HG03175 (cell line): ENCODE data around the gene FRMD3.

Source experiments
- ATAC-seq: cut with Tn5 transposase; IDR thresholded peaks from one replicate; pipeline ENCODE4 v1.9.1; 2021; ENCODE audit warnings: mild to moderate bottlenecking, moderate library complexity; ENCODE audit not compliant: unreplicated experiment

The FRMD3 gene

DNA sequence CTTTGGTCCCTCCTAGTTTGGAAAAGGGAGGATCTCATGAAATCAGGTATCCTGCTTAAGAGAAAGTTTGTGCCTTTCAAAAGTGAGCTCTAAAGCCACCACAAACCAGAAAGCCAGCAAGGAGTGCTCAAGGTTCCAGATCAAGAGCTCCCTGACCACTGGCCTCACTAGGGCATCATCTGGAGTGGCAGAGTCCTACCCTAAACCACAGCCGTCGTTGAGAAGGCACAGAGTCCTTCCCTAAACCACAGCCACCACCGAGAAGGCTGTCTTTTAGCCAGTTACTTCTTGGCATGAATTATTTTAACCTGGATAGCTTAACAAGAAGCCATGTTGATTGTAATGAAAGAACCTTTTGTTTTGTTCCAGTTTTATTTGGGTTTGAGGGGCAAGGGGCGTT is 102.9 kb downstream of the FRMD3 start:
- ATAC-seq: no peak

DNA sequence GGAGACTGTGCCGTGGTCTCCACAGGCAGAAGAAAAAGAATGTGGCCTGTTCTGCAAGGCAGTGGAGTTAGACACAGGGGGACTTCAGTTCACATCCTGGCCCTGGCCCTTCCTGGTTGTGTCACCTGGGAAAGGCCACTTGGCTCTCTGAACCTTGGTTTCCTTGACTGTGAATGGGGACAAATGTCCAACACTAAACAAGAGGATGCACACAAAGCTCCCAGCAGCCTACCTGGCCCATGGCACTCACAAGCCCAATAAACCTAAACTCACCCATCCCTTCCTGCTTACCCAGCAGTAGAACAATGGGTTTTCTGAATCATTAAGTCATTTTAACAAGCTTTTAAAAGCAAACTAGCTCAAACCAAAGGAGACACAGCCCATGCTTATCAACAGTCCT is 103.9 kb downstream of the FRMD3 start:
- no peak for ATAC-seq

DNA sequence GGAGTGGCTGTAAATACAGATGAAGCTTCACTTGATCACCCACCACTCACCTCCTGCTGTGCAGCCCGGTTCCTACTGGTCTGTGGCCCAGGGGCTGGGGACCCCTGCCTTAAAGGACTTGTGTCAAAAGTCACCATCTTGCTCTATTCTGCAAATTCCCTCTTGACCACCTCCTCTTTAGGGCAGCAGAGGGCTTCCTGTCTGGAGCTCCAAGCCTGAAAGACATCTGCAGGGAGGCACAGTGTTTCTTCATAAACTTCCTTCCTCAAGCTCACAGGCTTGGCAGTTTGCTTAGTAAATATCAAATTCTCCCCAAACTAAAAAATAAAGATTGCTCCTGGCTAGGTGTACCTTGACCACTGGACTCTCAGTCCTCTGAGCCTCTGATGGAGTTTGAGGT is 104.4 kb downstream of the FRMD3 start:
- no peak for ATAC-seq

DNA sequence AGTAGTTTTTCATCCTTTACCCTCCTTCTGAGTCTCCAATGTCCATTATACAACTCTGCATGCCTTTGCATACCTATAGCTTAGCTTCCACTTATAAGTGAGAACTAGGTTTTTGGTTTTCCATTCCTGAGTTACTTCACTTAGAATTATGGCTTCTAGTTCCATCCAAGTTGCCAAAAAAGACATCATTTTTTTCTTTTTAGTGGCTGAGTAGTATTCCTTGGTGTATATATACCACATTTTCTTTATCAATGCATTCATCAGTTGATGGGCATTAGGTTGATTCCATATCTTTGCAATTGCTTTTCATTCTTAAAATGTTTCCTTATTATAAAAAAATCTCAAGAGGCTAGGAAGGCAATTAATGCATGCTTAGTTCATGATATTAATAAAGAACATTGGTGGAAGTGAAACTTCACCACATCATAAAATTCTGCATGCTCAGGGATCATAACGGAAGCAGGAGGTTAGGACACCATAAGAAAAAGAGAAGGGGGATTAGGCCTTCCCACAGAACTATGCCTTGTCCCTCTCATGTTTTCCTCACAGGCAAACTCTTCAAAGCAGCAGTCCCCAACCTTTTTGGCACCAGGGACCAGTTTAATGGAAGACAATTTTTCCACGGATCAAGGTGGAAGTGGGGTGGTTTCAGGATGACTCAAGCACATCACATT is 105.2 kb downstream of the FRMD3 start:
- no peak for ATAC-seq

DNA sequence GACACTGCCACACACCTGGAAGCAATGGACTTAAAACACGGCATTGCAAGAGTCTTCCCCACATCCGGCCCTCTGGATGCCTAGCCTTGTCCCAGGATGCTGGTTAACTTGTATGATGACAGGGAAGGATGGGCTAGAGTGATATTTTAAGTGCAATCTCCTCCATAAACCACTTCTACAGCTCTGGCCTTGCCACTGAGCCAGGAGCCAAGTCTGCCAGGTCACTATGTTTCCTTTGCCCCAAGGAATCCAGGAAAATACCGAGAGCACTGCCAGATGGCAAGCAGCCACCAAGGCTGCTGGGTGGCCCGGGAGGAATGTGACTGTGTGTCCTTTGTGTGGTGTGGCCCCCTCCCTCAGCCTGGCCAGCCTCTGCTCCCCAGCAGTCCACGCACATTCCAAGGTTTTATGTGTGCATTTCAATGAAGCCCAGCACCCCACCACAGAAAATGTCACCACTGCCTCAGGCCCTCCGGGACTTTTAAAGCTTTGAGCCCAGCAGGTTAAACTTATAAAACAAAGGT is 106.0 kb downstream of the FRMD3 start:
- ATAC-seq: no peak

DNA sequence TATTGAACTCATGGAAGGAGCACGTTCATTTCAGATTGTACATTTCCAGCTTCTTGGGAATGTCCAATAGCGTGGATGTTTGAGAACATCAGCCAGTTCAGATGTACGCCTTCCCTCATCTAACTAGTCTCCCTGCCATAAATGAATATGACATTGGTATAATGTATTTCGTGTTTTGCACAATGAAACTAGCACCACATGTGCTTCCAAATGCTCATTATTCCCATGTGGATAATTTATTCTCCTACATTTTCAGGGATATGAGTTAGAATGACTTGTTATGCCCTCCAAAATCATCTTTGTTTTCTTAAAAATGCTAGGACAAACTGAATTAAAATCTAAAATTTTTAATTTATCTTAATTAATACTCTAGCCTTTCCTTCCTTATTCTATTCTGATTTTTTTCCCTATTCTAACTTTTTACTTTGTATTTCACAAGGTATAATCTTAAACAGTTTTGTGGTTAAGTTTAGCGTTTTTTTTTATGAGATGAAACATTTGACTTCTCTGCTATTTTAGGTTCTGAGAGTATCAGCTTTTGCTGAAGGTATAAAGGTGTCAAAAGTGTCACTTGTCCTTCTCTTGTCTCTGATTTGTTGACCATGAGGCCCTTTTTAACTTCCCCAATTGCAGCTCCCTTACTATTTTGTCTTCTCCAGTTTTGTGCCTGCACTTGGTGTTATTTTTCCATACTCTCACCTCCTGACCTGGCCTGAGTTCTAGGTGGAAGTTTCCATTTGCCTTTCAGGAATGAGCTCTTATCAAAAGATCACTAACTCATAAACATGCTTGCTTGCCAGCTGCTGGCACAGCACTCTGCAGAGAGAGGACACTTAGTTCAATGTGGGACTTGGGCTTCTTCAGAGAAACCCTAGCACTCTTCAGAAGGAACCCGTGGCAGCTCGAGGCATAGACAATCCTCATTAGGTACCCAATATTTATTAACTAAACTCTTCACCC is 106.8 kb downstream of the FRMD3 start:
- peak; percentile 78 for ATAC-seq

DNA sequence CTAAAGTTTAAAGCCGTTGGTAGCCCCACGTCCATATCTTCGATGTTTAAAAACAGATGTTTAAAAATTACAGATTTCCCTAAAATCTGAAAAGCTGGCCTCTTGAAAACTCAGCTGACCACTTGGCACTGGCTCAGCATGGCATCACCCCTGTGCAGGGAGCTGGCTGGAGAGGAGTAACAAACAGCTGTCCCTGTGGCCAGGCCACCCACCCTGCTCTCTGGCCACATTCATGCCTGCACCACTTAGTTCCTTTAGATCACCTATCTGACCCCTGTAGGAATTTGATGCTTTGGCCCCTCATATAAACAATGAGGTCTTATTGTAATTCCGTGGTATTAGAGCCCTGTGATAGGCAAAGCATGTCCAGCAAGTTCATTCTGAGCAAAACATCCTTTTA is 107.5 kb downstream of the FRMD3 start:
- no peak for ATAC-seq

DNA sequence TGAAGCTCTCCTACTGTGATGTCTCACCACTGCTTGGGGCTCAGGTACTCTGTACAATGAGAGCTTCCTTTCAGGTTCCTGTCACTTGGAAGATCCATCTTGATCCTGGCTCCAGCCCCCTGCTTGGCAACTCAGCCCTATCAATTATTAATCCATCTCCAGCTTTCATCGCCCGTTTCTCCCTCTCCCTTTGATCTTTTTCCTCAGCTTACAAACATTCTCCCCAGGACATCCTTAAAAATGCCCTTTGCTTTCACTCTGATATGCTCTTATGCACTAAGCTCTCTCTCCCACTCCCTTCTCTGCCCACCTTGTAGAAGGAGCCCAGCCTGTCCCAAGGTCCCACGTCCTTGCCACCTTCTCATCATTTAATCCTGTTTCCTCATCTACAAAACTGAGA is 109.0 kb downstream of the FRMD3 start:
- no peak for ATAC-seq

DNA sequence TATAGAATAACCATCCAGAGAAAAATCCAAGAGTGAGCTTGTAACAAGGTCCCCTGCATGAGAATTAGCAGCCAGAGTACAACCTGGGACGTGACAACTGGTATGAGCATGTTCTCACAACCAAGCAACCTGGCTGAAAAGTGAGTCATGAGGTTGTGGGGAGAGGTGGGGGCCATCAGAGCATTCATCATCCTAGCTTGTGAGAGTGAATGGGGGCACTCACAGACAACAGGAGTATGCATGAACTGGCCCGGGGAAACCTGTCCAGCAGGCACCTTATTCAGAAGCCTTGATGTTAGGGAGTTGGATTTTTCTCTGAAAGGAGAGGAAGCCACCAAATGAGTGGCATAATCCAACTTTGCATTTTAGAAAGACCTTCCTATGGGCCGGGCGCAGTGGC is 113.0 kb downstream of the FRMD3 start:
- ATAC-seq: no peak

DNA sequence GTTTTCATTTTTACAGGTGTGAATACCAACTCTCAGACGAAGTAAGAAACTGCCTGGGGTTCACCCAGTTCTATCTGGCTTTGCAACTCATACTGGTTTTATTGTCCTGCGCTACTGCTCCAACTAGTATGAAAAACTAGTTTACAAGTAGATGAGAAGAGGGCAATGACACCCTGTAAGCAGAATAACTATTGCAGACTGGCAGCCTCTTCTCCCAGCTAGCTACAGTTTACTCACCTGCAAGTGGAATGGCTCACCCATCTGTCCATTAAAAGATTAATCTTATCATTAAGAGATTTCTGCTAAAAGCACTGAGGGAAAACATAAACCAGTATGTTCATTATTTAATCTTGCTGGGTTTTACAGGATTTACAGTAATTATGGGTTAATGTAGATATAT is 113.4 kb downstream of the FRMD3 start:
- no peak for ATAC-seq

DNA sequence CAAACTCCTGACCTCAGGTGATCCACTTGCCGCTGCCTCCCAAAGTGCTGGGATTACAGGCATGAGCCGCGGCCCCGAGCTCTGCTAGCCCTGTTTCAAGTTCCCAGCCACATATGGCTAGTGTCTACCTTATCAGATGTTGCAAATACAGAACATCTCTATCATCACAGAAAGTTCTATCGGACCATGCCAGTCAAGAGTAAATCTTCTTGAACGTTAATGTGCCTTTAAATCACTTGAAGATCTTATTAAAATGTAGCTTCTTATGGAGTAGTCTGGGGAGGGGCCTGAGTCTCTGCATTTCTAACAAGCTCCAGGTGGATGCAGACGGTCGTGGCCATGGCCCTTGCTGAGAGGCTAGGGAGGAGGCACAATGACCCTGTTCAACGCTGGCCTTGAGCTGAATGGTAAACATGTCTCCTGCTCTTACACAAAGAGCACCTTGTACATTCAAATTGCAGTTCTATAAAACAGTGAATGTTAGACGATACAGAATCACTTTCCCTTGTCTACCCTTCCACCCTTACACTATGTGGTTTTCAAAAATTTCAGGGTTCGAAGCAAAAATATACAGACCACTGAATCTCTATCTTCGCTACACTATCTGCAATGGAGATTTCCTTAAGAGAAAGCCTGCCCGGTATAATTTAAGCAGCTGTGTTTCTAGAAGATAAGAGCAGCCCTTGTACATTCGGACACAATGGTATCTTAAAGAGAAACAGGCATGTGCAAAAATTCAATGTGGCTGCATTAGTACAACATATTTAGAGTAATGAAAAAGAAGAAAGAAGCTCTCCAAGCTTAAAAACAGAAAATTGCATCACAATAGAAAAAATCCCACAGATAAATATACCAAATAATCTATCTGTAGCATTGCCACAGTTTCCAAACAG is 114.1 kb downstream of the FRMD3 start:
- no peak for ATAC-seq

DNA sequence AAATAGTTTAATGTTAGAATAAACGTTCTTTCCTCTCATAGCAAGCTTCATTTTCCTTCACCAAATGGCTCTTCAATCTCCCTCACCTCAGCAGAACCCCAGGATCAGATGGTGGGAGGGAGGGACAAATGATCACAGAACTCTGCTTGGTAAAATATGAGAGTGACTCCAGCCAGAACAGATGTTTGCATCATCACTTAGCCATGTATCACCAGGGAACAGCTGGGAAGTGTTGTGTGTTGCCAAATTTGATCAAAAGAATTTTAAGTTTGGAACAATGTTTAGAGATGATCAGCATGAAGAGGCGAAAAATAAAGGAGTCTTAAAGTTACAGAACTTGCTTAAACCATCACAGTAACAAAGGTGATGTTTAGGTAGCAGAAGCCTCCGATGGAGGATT is 115.7 kb downstream of the FRMD3 start:
- no peak for ATAC-seq

DNA sequence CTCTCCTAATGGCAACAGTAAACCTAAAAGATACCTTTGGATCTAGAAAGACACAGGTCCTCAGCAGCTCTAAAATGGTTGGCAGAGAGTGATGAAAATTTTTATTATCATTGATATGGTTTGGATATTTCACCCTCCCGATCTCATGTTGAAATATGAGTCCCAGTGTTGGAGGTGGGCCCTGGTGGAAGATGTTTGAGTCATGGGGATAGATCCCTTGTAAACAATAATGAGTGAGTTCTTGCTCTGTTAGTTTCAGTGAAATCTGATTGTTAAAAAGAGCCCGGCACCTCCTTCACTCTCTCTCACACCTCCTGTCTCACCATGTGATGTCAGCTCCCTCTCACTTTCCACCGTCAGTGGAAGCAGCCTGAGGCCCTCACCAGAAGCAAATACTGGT is 117.7 kb downstream of the FRMD3 start:
- no peak for ATAC-seq

DNA sequence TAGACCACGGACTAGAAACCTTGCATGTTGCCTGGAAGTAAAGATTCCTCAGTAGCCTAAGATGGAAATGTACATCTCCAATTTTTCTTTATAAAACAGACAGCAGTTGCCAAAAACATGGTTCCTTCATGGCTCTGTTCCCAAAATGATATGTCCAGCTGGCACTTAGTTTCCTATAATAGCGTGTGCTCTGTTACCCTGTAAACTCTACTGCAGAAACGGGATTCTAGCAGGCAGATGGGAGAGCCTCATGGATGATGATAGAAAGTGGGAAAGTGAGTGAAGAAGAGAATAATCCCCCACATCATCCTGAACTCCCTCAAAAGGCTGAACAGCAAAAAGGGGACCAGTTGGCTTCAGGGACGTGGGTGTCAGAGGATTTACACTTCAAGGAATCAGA is 118.2 kb downstream of the FRMD3 start:
- no peak for ATAC-seq

DNA sequence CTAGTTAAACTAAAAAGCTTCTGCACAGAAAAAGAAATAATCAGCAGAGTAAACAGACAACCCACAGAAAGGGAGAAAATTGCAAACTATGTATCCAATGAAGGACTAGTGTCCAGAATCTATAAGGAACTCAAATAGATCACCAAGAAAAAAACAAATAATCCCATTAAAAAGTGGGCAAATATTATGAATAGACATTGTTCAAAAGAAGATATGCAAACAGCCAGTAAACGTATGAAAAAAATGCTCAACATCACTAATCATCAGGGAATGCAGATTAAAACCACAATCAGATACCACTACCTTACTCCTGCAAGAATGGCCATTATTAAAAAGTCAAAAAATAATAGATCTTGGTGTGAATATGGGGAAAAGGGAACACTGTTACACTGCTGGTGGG is 119.9 kb downstream of the FRMD3 start:
- no peak for ATAC-seq

DNA sequence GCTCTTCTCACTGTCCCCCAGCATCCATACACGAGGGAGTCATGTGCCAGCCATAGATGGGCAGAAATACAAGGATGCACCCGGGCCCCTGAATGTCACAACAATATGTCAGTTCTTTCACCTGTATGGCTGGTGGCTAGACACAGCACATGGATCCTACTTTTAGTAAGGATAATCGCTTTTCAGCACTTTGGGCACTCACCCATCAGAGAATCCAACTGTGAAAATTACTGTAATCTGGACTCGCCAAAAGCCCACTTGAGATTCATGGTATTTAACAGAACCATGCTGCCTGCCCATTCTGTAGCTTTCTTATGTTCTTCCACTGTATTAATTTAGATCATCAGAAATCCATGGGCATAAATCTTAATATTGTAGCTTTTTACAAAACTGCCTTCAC is 124.8 kb downstream of the FRMD3 start:
- no peak for ATAC-seq

DNA sequence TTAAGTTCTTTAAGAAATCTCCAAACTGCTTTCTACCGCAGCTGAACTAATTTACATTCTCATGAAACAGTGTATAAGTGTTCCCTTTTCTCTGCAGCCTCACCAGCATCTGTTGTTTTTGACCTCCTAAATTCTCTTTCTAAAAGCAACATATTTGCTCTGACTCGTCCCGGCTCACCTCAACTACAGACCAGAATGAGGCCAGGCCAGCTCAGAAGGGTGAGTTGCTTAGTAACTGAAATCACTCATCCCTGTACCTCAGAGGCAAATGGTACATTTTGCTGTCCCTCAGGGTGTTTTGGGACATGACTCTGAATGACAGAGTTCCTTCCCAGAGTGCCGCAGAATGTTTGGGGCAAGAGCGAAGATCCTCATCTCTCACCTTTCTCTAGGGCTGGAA is 127.5 kb downstream of the FRMD3 start:
- no peak for ATAC-seq

DNA sequence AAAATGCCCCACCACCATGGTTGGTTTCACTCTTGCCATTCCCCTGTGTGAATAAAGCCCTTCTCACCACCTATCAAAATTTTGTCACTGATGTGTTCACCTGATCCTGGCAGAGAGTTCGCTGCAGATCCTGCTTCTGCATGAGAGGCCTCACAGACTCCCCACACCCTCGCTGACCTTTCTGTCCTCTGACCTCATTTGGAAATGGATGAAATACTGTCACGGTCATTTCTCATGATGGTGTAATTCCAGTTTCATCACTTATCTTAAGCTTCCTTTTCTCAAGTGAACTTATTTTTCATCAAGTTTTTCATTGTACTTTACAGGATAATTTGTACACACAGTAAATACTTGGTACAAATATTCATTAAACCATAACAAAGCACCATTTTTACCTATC is 131.3 kb downstream of the FRMD3 start:
- ATAC-seq: no peak

DNA sequence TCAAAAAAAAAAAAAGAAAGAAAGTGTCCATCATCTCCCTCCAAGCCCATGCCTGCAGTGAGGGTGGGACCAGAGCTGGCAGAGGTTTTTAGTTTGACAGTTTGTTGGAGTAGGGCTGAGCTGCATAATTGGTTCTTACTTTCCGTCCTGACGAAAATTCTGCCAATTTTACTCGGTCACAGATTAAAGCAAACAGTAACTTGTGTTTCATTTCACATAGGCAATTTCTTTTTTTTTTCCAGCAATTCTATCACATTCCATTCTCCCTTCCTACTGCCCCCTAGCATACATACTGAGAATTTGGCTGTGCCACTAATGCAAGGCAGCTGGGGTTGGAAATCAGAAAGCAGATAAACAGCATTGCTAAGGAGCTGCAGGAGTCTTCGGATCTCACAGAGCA is 132.4 kb downstream of the FRMD3 start:
- ATAC-seq: no peak

DNA sequence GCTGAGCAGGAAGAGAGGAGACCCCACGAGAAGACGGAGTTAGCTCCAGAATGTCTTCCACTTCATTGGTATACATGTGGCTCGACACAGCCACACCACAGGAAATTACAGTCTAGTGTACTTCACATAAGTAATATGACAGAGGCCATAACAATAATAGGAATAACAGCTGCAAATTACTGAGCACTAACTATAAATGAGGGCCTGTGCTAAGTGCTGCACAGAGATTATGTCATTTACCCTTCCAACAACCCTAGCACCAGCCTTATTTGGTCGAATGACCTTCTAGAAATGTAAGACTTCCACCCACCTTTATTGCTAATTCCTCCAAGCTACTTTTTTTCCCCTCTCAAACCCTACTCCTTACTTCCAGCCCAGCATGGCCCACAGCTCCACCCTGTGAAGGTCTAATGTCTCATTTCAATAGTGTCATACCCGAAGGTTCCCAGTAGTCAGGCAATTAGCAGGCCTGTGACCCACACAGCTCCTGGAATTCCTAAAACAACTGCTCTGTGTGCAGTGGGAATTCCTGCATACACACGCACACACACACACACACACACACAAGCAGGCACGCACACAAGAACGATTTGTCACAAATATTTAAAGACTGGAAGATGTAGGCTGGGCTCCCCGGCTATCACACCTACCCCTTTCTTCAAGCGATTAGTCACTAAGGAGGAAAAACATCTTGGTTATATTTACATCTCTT is 134.5 kb downstream of the FRMD3 start:
- ATAC-seq: no peak
